Hepatocyte (in vitro differentiated cells): ENCODE measurements around the gene SLC6A3. TPM values are rescaled to one million over a fixed set of nuclear protein-coding genes. Genes with fewer than 3 reads are reported as not detected.

Experiments used
- DNase-seq: peaks from one replicate; pipeline ENCODE4 v3.0.0-alpha.2; 2016; ENCODE audit warnings: low spot score
- H2AFZ ChIP-seq: fragments of 200-600 bp; sonication (generic); 2 replicates; pipeline ENCODE4 v1.6.0; 2016; ENCODE audit warnings: antibody characterized with exemption, mild to moderate bottlenecking
- H3K27ac ChIP-seq: fragments of 200-600 bp; sonication (generic); 2 replicates; pipeline ENCODE4 v1.5.1; 2016; ENCODE audit warnings: mild to moderate bottlenecking
- H3K27me3 ChIP-seq: fragments of 200-600 bp; sonication (generic); 2 replicates; pipeline ENCODE4 v1.6.1; 2016
- H3K36me3 ChIP-seq: fragments of 200-600 bp; sonication (generic); replicated peaks from 2 replicates; pipeline ENCODE4 v1.5.1; 2016; ENCODE audit warnings: low read depth; ENCODE audit not compliant: insufficient read depth
- H3K4me1 ChIP-seq: fragments of 200-600 bp; sonication (generic); 2 replicates; pipeline ENCODE4 v1.5.1; 2016; ENCODE audit warnings: mild to moderate bottlenecking, moderate library complexity; ENCODE audit not compliant: insufficient read depth
- H3K4me2 ChIP-seq: fragments of 200-600 bp; sonication (generic); 2 replicates; pipeline ENCODE4 v1.6.0; 2016
- H3K4me3 ChIP-seq: fragments of 200-600 bp; sonication (generic); 2 replicates; pipeline ENCODE4 v1.5.1; 2016; ENCODE audit warnings: mild to moderate bottlenecking
- H3K79me2 ChIP-seq: fragments of 200-600 bp; sonication (generic); 2 replicates; pipeline ENCODE4 v1.6.0; 2017; ENCODE audit warnings: mild to moderate bottlenecking
- H3K9me2 ChIP-seq: fragments of 200-600 bp; sonication (generic); replicated peaks from 2 replicates; pipeline ENCODE4 v1.6.0; 2017; ENCODE audit warnings: mild to moderate bottlenecking; ENCODE audit not compliant: insufficient read depth
- H3K9me3 ChIP-seq: fragments of 200-600 bp; sonication (generic); 2 replicates; pipeline ENCODE4 v1.5.1; 2016; ENCODE audit warnings: low read depth, mild to moderate bottlenecking
- H4K20me1 ChIP-seq: fragments of 200-600 bp; sonication (generic); 2 replicates; pipeline ENCODE4 v1.6.0; 2016; ENCODE audit warnings: mild to moderate bottlenecking; ENCODE audit not compliant: insufficient read depth, poor library complexity, severe bottlenecking
- EZH2 ChIP-seq: fragments of 200-600 bp; sonication (generic); IDR thresholded peaks from 2 replicates; pipeline ENCODE4 v1.6.1; 2016; ENCODE audit warnings: antibody characterized with exemption, mild to moderate bottlenecking, borderline replicate concordance
- EZH2phosphoT487 ChIP-seq: fragments of 200-600 bp; sonication (generic); IDR thresholded peaks from one replicate; pipeline ENCODE4 v1.6.1; 2018; ENCODE audit warnings: antibody characterized with exemption, mild to moderate bottlenecking, low read depth, moderate library complexity; ENCODE audit not compliant: unreplicated experiment, severe bottlenecking
- WGBS: methylation state at CpG from one replicate; pipeline ENCODE4 v1.1.6; 2016; ENCODE audit warnings: low lambda C conversion rate; ENCODE audit errors: missing lambda C conversion rate; 5-methylcytosine and 5-hydroxymethylcytosine counted together
- polyA plus RNA-seq: library from polyadenylated mRNA; unstranded; fragments of >200 nt; fragmentation: Nextera tagmentation; extraction: Ambion mirVana; gene quantifications from 2 replicates; pipeline ENCODE4 v1.2.1, GENCODE V29; 2016
- total RNA-seq: library from RNA; depleted of rRNA; stranded (reverse); fragments of >200 nt; gene quantifications from 2 replicates; pipeline ENCODE4 v1.2.3, GENCODE V29; 2014
- TF ChIP-seq, protein P1 (sequence below): fragments of 200-600 bp; sonication (generic); IDR thresholded peaks from 2 replicates; pipeline ENCODE4 v1.5.1; 2016; ENCODE audit warnings: antibody characterized with exemption, mild to moderate bottlenecking; ENCODE audit not compliant: poor library complexity

SLC6A3 gene
- total and polyA plus RNA-seq, 2 experiments from 2014 or later = not detected

DNA sequence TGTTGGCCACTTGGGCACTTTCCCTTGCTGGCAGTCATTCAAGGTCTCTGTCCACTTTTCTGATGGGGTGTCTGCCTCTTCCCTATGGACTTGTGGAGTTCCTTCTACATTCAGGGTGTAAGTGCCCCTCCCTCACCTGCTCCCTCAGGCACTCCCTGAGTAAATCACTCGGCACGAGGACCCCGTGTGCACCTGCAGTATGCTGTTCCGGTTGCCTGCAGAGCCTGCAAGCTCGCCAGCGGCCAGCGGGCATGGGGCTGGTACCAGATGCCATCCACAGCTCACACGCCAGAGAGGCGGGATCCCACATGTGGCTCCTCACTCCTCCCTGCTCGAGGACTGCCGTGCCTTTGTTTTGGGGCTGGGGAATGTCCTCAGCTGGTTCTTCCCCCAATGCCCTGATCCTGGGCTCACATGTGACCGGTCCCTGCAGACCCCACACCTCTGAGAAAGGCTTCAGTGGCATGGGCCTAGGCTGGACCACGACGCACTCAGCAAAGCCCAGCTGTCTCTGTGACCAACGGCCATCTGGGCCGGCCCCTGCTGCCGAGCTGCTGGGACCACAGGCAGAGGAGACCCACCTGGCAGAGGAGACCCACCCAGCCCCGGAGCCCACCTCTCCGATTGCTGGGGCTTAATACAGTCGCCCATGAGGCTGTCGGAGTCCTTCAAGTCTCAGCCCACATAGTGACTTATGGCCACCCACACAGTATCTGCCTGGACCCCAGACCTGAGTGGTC lies 54.2 kb downstream of the SLC6A3 start:
- no peak overlapping the region for H3K4me2 ChIP-seq
- DNase-seq = no peak
- TF ChIP-seq EZH2phosphoT487 (no peak), EZH2 (no peak)
- TF ChIP-seq, protein P1, sequence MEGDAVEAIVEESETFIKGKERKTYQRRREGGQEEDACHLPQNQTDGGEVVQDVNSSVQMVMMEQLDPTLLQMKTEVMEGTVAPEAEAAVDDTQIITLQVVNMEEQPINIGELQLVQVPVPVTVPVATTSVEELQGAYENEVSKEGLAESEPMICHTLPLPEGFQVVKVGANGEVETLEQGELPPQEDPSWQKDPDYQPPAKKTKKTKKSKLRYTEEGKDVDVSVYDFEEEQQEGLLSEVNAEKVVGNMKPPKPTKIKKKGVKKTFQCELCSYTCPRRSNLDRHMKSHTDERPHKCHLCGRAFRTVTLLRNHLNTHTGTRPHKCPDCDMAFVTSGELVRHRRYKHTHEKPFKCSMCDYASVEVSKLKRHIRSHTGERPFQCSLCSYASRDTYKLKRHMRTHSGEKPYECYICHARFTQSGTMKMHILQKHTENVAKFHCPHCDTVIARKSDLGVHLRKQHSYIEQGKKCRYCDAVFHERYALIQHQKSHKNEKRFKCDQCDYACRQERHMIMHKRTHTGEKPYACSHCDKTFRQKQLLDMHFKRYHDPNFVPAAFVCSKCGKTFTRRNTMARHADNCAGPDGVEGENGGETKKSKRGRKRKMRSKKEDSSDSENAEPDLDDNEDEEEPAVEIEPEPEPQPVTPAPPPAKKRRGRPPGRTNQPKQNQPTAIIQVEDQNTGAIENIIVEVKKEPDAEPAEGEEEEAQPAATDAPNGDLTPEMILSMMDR = no peak
- H2AFZ ChIP-seq = no peak overlapping the region
- H3K79me2 ChIP-seq = no peaks in the 10 kb centered on the region
- 85% methylated on average over 21 of the region's 21 CpGs for WGBS
- H3K27me3 ChIP-seq = peaks cover 26% of the 10 kb centered on the region
- no peak overlapping the region for H3K4me3 ChIP-seq
- no peaks in the 10 kb centered on the region for H3K9me3 ChIP-seq
- no peaks in the 10 kb centered on the region for H3K36me3 ChIP-seq
- no peaks in the 10 kb centered on the region for H4K20me1 ChIP-seq
- no peaks in the 10 kb centered on the region for H3K9me2 ChIP-seq
- no peak overlapping the region for H3K27ac ChIP-seq
- H3K4me1 ChIP-seq = no peaks in the 10 kb centered on the region

DNA sequence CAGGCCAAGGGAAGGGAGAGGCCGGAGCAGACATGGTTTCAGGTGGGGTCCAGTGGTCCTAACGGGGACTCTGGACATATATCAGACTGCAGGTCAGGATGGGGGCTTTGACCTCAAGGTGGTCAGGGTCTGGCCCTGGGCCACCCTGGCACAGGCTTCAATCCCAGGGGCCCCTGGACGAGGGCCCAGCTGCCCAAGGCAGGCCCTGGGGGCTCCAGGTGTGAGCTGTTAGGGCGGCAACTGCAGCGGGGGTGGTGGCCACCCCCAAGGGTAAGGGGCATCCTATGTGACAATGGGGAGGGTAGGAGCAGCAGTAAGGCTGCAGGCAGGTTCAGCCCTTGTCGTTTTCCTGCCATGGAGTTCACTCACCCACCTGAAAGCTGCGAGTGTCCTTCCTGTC lies 54.9 kb downstream of the SLC6A3 start:
- WGBS = 77% methylated on average over 7 of the region's 7 CpGs
- H4K20me1 ChIP-seq = no peaks in the 10 kb centered on the region
- peaks cover 22% of the 10 kb centered on the region for H3K27me3 ChIP-seq
- no peak overlapping the region for H2AFZ ChIP-seq
- no peak overlapping the region for H3K4me2 ChIP-seq
- no peaks in the 10 kb centered on the region for H3K9me3 ChIP-seq
- TF ChIP-seq, protein P1 = no peak
- TF ChIP-seq EZH2 (no peak), EZH2phosphoT487 (no peak)
- peaks cover 2% of the 10 kb centered on the region for H3K4me1 ChIP-seq
- H3K36me3 ChIP-seq = no peaks in the 10 kb centered on the region
- H3K9me2 ChIP-seq = no peaks in the 10 kb centered on the region
- H3K4me3 ChIP-seq = no peak overlapping the region
- no peaks in the 10 kb centered on the region for H3K79me2 ChIP-seq
- no peak for DNase-seq
- no peak overlapping the region for H3K27ac ChIP-seq

DNA sequence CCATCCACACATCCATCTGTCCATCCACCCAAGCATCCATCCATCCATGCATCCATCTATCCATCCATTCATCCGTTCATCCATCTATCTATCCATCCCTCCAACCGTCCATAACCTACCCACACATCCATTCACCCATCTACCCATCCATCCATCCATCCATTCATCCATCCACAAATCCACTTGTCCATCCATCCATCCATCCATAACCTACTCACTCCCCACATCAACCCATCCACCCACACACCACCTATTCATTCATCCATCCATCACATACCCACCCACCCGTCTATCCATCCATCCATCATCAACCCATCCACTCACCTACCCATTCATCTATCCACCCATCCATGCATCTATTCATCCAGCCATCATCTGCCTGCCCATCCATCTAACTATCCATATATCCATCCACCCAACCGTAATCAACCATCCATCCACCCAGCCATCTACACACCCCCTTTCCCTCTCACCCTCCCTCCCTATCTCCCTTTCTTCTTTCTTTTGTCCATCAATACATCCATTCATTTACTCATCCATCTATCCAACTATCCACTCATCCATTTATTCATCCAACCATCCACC lies 56.8 kb downstream of the SLC6A3 start:
- no peak overlapping the region for H3K4me2 ChIP-seq
- no peak overlapping the region for H3K27ac ChIP-seq
- H3K4me1 ChIP-seq = peaks cover 6% of the 10 kb centered on the region
- H3K27me3 ChIP-seq = peaks cover 17% of the 10 kb centered on the region
- WGBS = 92% methylated on average over 4 of the region's 4 CpGs
- H2AFZ ChIP-seq = no peak overlapping the region
- H3K36me3 ChIP-seq = no peaks in the 10 kb centered on the region
- no peaks in the 10 kb centered on the region for H4K20me1 ChIP-seq
- no peak for DNase-seq
- H3K79me2 ChIP-seq = no peaks in the 10 kb centered on the region
- H3K9me2 ChIP-seq = no peaks in the 10 kb centered on the region
- no peak overlapping the region for H3K4me3 ChIP-seq
- H3K9me3 ChIP-seq = no peaks in the 10 kb centered on the region
- TF ChIP-seq EZH2phosphoT487 = no peak
- TF ChIP-seq, protein P1 = no peak
- no peak for TF ChIP-seq EZH2
